ENCODE results near the gene RASGRF2. TPM values are rescaled to one million over a fixed set of nuclear protein-coding genes. Genes with fewer than 3 reads are reported as not detected.

RASGRF2 gene
- polyA plus RNA-seq, 1 donor from 2014 or later, result 0.42 TPM

DNA sequence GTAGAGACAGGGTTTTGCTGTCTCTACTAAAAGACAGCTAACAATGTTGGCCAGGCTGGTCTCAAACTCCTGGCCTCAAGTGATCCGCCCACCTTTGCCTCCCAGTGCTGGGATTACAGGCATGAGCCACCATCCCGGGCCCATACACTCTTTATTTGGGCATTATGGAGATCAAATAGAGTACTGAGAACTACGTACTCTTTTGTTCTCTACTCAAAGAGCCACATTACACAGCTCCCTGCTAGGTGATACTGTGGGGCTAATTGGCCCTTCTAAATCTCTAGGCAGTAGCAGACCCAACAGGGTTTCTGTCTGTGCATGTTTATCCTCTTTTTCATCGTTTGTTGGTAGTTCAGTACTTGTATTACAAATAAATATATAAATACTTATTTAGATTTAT is 289.1 kb downstream of the RASGRF2 start:
- H4K20me1 ChIP-seq (ENCODE audit: insufficient read depth), result no peaks in the 10 kb centered on the region
- no peak overlapping the region for H3K27ac ChIP-seq (ENCODE audit: low read length)
- no peaks in the 10 kb centered on the region for H3K36me3 ChIP-seq (ENCODE audit: insufficient read depth, low read length)
- no peaks in the 10 kb centered on the region for H3F3A ChIP-seq (ENCODE audit: insufficient read depth, low read length, poor library complexity, severe bottlenecking)
- H3K9ac ChIP-seq (ENCODE audit: low read length), result no peak overlapping the region
- no peak overlapping the region for H3K4me3 ChIP-seq (ENCODE audit: low read length)
- no peaks in the 10 kb centered on the region for H3K9me2 ChIP-seq (ENCODE audit: insufficient read depth, low read length)
- peaks cover 7% of the 10 kb centered on the region for H3K9me3 ChIP-seq (ENCODE audit: low read length)
- H2AFZ ChIP-seq (ENCODE audit: low read depth, low read length), result no peak overlapping the region
- H3K4me2 ChIP-seq (ENCODE audit: low read length), result no peak overlapping the region
- no peaks in the 10 kb centered on the region for H3K79me2 ChIP-seq (replicated peaks; ENCODE audit: insufficient read depth, low read length)
- no peaks in the 10 kb centered on the region for H3K27me3 ChIP-seq (ENCODE audit: insufficient read depth, low read depth, low read length)
- no peak for TF ChIP-seq MXI1 (conservative IDR thresholded peaks at IDR 0.05; ENCODE audit: poor library complexity, severe bottlenecking)
- TF ChIP-seq RAD21 (conservative IDR thresholded peaks at IDR 0.05), result no peak
- no peak for TF ChIP-seq TAF1 (IDR thresholded peaks at IDR 0.05; ENCODE audit: low read depth)
- TF ChIP-seq, protein P1, sequence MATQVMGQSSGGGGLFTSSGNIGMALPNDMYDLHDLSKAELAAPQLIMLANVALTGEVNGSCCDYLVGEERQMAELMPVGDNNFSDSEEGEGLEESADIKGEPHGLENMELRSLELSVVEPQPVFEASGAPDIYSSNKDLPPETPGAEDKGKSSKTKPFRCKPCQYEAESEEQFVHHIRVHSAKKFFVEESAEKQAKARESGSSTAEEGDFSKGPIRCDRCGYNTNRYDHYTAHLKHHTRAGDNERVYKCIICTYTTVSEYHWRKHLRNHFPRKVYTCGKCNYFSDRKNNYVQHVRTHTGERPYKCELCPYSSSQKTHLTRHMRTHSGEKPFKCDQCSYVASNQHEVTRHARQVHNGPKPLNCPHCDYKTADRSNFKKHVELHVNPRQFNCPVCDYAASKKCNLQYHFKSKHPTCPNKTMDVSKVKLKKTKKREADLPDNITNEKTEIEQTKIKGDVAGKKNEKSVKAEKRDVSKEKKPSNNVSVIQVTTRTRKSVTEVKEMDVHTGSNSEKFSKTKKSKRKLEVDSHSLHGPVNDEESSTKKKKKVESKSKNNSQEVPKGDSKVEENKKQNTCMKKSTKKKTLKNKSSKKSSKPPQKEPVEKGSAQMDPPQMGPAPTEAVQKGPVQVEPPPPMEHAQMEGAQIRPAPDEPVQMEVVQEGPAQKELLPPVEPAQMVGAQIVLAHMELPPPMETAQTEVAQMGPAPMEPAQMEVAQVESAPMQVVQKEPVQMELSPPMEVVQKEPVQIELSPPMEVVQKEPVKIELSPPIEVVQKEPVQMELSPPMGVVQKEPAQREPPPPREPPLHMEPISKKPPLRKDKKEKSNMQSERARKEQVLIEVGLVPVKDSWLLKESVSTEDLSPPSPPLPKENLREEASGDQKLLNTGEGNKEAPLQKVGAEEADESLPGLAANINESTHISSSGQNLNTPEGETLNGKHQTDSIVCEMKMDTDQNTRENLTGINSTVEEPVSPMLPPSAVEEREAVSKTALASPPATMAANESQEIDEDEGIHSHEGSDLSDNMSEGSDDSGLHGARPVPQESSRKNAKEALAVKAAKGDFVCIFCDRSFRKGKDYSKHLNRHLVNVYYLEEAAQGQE (IDR thresholded peaks at IDR 0.05; ENCODE audit: borderline replicate concordance), result no peak
- TF ChIP-seq SMC3 (conservative IDR thresholded peaks at IDR 0.05; ENCODE audit: poor library complexity), result no peak
- TF ChIP-seq EP300 (conservative IDR thresholded peaks at IDR 0.05; ENCODE audit: poor library complexity, severe bottlenecking), result no peak
- TF ChIP-seq, protein P2, sequence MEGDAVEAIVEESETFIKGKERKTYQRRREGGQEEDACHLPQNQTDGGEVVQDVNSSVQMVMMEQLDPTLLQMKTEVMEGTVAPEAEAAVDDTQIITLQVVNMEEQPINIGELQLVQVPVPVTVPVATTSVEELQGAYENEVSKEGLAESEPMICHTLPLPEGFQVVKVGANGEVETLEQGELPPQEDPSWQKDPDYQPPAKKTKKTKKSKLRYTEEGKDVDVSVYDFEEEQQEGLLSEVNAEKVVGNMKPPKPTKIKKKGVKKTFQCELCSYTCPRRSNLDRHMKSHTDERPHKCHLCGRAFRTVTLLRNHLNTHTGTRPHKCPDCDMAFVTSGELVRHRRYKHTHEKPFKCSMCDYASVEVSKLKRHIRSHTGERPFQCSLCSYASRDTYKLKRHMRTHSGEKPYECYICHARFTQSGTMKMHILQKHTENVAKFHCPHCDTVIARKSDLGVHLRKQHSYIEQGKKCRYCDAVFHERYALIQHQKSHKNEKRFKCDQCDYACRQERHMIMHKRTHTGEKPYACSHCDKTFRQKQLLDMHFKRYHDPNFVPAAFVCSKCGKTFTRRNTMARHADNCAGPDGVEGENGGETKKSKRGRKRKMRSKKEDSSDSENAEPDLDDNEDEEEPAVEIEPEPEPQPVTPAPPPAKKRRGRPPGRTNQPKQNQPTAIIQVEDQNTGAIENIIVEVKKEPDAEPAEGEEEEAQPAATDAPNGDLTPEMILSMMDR (IDR thresholded peaks at IDR 0.05; ENCODE audit: poor library complexity, severe bottlenecking), result no peak
- no peak for TF ChIP-seq POLR2AphosphoS5 (IDR thresholded peaks at IDR 0.05)
- no peak for TF ChIP-seq EZH2 (IDR thresholded peaks at IDR 0.05; ENCODE audit: borderline replicate concordance, insufficient read depth, low read length, poor library complexity, severe bottlenecking)

DNA sequence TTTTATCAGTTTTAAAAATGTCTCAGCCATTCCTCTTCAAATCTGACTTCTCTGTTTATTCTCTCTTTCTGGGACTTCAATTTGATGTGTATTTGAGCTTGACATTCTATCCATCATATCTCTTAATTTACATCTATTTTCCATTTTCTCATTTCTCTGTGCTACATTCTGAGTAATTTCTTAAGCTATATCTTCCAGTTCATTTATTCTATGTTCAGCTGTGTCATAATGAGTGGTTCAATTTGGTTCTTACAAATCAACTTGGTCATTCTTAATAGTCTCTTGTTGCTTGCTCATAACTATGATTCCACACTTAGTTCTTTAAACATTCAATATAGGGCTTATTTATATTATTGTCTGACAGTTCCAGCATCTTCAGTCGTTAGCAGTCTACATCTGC is 289.8 kb downstream of the RASGRF2 start:
- Histone ChIP-seq H3K36me3 (ENCODE audit: insufficient read depth, low read length) (no peaks in the 10 kb centered on the region), H3K79me2 (replicated peaks; ENCODE audit: insufficient read depth, low read length) (no peaks in the 10 kb centered on the region), H3K27me3 (ENCODE audit: insufficient read depth, low read depth, low read length) (no peaks in the 10 kb centered on the region), H3K4me3 (ENCODE audit: low read length) (no peak overlapping the region), H3K9me2 (ENCODE audit: insufficient read depth, low read length) (no peaks in the 10 kb centered on the region), H4K20me1 (ENCODE audit: insufficient read depth) (no peaks in the 10 kb centered on the region), H3F3A (ENCODE audit: insufficient read depth, low read length, poor library complexity, severe bottlenecking) (no peaks in the 10 kb centered on the region), H3K27ac (ENCODE audit: low read length) (no peak overlapping the region), H2AFZ (ENCODE audit: low read depth, low read length) (no peak overlapping the region), H3K9me3 (ENCODE audit: low read length) (peaks cover 12% of the 10 kb centered on the region), H3K4me2 (ENCODE audit: low read length) (no peak overlapping the region), H3K9ac (ENCODE audit: low read length) (no peak overlapping the region)
- no peak for TF ChIP-seq MXI1 (conservative IDR thresholded peaks at IDR 0.05; ENCODE audit: poor library complexity, severe bottlenecking)

DNA sequence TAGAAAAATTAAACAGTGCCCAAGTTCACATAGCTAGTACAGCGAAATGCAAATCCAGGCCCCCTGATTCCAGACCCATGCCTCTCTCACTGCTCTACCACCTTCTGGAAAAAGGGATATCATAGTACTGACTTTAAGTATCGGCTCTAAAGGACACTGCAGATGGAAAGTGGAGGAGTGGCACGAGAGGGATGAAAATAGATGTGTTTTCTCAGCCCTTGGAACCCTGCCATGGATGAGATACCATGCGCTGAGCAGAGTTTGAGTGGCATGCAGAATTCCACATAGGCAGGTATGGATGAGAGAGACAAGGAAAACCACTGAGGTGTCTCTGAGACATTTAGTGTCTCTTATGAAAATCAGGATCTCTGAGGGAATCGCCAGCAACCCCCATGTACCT is 291.8 kb downstream of the RASGRF2 start:
- no peak overlapping the region for H3K9ac ChIP-seq (ENCODE audit: low read length)
- H3K4me2 ChIP-seq (ENCODE audit: low read length), result no peak overlapping the region
- no peaks in the 10 kb centered on the region for H3K36me3 ChIP-seq (ENCODE audit: insufficient read depth, low read length)
- H3K79me2 ChIP-seq (replicated peaks; ENCODE audit: insufficient read depth, low read length), result no peaks in the 10 kb centered on the region
- H4K20me1 ChIP-seq (ENCODE audit: insufficient read depth), result no peaks in the 10 kb centered on the region
- peaks cover 12% of the 10 kb centered on the region for H3K9me3 ChIP-seq (ENCODE audit: low read length)
- H3K27ac ChIP-seq (ENCODE audit: low read length), result no peak overlapping the region
- no peak overlapping the region for H2AFZ ChIP-seq (ENCODE audit: low read depth, low read length)
- no peaks in the 10 kb centered on the region for H3K9me2 ChIP-seq (ENCODE audit: insufficient read depth, low read length)
- no peaks in the 10 kb centered on the region for H3K27me3 ChIP-seq (ENCODE audit: insufficient read depth, low read depth, low read length)
- TF ChIP-seq EZH2 (IDR thresholded peaks at IDR 0.05; ENCODE audit: borderline replicate concordance, insufficient read depth, low read length, poor library complexity, severe bottlenecking) (no peak), TAF1 (IDR thresholded peaks at IDR 0.05; ENCODE audit: low read depth) (no peak), EP300 (conservative IDR thresholded peaks at IDR 0.05; ENCODE audit: poor library complexity, severe bottlenecking) (no peak), RAD21 (conservative IDR thresholded peaks at IDR 0.05) (no peak), SMC3 (conservative IDR thresholded peaks at IDR 0.05; ENCODE audit: poor library complexity) (no peak), MXI1 (conservative IDR thresholded peaks at IDR 0.05; ENCODE audit: poor library complexity, severe bottlenecking) (no peak), POLR2AphosphoS5 (IDR thresholded peaks at IDR 0.05) (no peak)
- TF ChIP-seq, protein P2 (IDR thresholded peaks at IDR 0.05; ENCODE audit: poor library complexity, severe bottlenecking), result no peak
- TF ChIP-seq, protein P1 (IDR thresholded peaks at IDR 0.05; ENCODE audit: borderline replicate concordance), result no peak
- no peaks in the 10 kb centered on the region for H3F3A ChIP-seq (ENCODE audit: insufficient read depth, low read length, poor library complexity, severe bottlenecking)
- H3K4me3 ChIP-seq (ENCODE audit: low read length), result no peak overlapping the region
